Fibroblast of skin of back (primary cell): Measurements from ENCODE around the gene RPH3AL.
"Not testable (repeated sequence)": the region's sequence is repeated elsewhere in the genome, so short reads cannot be mapped to it uniquely, and the experiment has no call there.

Experiments
- DNase-seq: peaks from one replicate; pipeline ENCODE4 v3.0.0-alpha.2; 2013

RPH3AL gene

GRCh38 chr17:219696-220095 lies 132.9 kb downstream of the RPH3AL start:
- DNase-seq = no peak

GRCh38 chr17:218432-219110 lies 134.0 kb downstream of the RPH3AL start:
- DNase-seq = no peak

GRCh38 chr17:216625-217024 lies 136.0 kb downstream of the RPH3AL start:
- no peak for DNase-seq

- not testable (repeated sequence) for DNase-seq
These were observed 136.8 kb downstream of the RPH3AL start for GRCh38 chr17:215563-216478.

GRCh38 chr17:214881-215331 lies 137.7 kb downstream of the RPH3AL start:
- DNase-seq = no peak

GRCh38 chr17:213286-214105 lies 139.1 kb downstream of the RPH3AL start:
- no peak for DNase-seq

GRCh38 chr17:210402-210801 lies 142.2 kb downstream of the RPH3AL start:
- DNase-seq = no peak

- no peak for DNase-seq
These were observed 144.2 kb downstream of the RPH3AL start for GRCh38 chr17:208429-208828.

GRCh38 chr17:207775-208174 lies 144.8 kb downstream of the RPH3AL start:
- DNase-seq = no peak

GRCh38 chr17:206941-207560 lies 145.6 kb downstream of the RPH3AL start:
- no peak for DNase-seq

- not testable (repeated sequence) for DNase-seq
These were observed 146.1 kb downstream of the RPH3AL start for GRCh38 chr17:206484-206883.

- no peak for DNase-seq
These were observed 146.8 kb downstream of the RPH3AL start for GRCh38 chr17:205817-206216.

GRCh38 chr17:205148-205669 lies 147.4 kb downstream of the RPH3AL start:
- no peak for DNase-seq

GRCh38 chr17:204427-205147 lies 148.0 kb downstream of the RPH3AL start:
- no peak for DNase-seq

GRCh38 chr17:202501-202951 lies 150.1 kb downstream of the RPH3AL start:
- DNase-seq = no peak

GRCh38 chr17:201736-202135 lies 150.9 kb downstream of the RPH3AL start:
- DNase-seq = not testable (repeated sequence)

- DNase-seq = not testable (repeated sequence)
These were observed 151.3 kb downstream of the RPH3AL start for GRCh38 chr17:201257-201656.

GRCh38 chr17:200586-200985 lies 152.0 kb downstream of the RPH3AL start:
- no peak for DNase-seq

- no peak for DNase-seq
These were observed 152.6 kb downstream of the RPH3AL start for GRCh38 chr17:199806-200545.

- no peak for DNase-seq
These were observed 153.4 kb downstream of the RPH3AL start for GRCh38 chr17:199191-199604.

- DNase-seq = not testable (repeated sequence)
These were observed 154.4 kb downstream of the RPH3AL start for GRCh38 chr17:198225-198624.
